ENCODE results near the gene GAP43.

GAP43 gene

GRCh38 chr3:115666081-115666480 lies 42.8 kb downstream of the GAP43 start:
- Histone ChIP-seq H3K79me1 (ENCODE audit: low read length) (no peaks in the 10 kb centered on the region), H3K4me1 (ENCODE audit: control insufficient read depth, low read depth, low read length) (no peaks in the 10 kb centered on the region), H2AK5ac (ENCODE audit: low read length) (no peak overlapping the region), H4K8ac (ENCODE audit: low read depth, low read length) (no peak overlapping the region), H3K56ac (ENCODE audit: low read length) (no peak overlapping the region), H3K9ac (ENCODE audit: low read length) (no peak overlapping the region), H4K5ac (ENCODE audit: low read length) (no peak overlapping the region), H3K4me3 (ENCODE audit: low read length) (no peak overlapping the region), H3K4me2 (ENCODE audit: low read length) (no peak overlapping the region), H2BK120ac (ENCODE audit: low read depth, low read length) (no peak overlapping the region), H3K27me3 (ENCODE audit: insufficient read depth, low read length, poor library complexity) (no peaks in the 10 kb centered on the region), H3K36me3 (ENCODE audit: control insufficient read depth, insufficient read depth, low read length) (no peaks in the 10 kb centered on the region), H3K18ac (ENCODE audit: low read length) (no peak overlapping the region), H2BK5ac (ENCODE audit: low read length) (no peak overlapping the region), H3K23ac (ENCODE audit: low read length) (no peak overlapping the region), H3K79me2 (ENCODE audit: control insufficient read depth, insufficient read depth, low read length) (no peaks in the 10 kb centered on the region), H3K27ac (ENCODE audit: low read depth, low read length) (no peak overlapping the region), H2BK15ac (replicated peaks; ENCODE audit: low read depth) (no peak overlapping the region), H3K4ac (ENCODE audit: low read depth, low read length) (no peak overlapping the region)
- peak; percentile 64 for DNase-seq
- no CpG with 5 or more reads among the region's 2 CpGs for WGBS (ENCODE audit: extremely low coverage, insufficient coverage, low lambda C conversion rate)

- Histone ChIP-seq H3K4me2 (ENCODE audit: low read length) (no peak overlapping the region), H2BK5ac (ENCODE audit: low read length) (no peak overlapping the region), H2BK15ac (replicated peaks; ENCODE audit: low read depth) (no peak overlapping the region), H3K4me3 (ENCODE audit: low read length) (no peak overlapping the region), H3K36me3 (ENCODE audit: control insufficient read depth, insufficient read depth, low read length) (no peaks in the 10 kb centered on the region), H3K18ac (ENCODE audit: low read length) (no peak overlapping the region), H4K5ac (ENCODE audit: low read length) (no peak overlapping the region), H3K79me1 (ENCODE audit: low read length) (no peaks in the 10 kb centered on the region), H3K4me1 (ENCODE audit: control insufficient read depth, low read depth, low read length) (no peaks in the 10 kb centered on the region), H3K23ac (ENCODE audit: low read length) (no peak overlapping the region), H3K27me3 (ENCODE audit: insufficient read depth, low read length, poor library complexity) (no peaks in the 10 kb centered on the region), H3K9ac (ENCODE audit: low read length) (no peak overlapping the region), H3K56ac (ENCODE audit: low read length) (no peak overlapping the region), H4K8ac (ENCODE audit: low read depth, low read length) (no peak overlapping the region), H3K4ac (ENCODE audit: low read depth, low read length) (no peak overlapping the region), H3K27ac (ENCODE audit: low read depth, low read length) (no peak overlapping the region), H2AK5ac (ENCODE audit: low read length) (no peak overlapping the region), H2BK120ac (ENCODE audit: low read depth, low read length) (no peak overlapping the region), H3K79me2 (ENCODE audit: control insufficient read depth, insufficient read depth, low read length) (no peaks in the 10 kb centered on the region)
- no peak for DNase-seq
- no CpG with 5 or more reads among the region's 4 CpGs for WGBS (ENCODE audit: extremely low coverage, insufficient coverage, low lambda C conversion rate)
Measured at GRCh38 chr3:115666920-115667737, 43.8 kb downstream of the GAP43 start.

- no peak overlapping the region for H2BK15ac ChIP-seq (replicated peaks; ENCODE audit: low read depth)
- no peak overlapping the region for H3K23ac ChIP-seq (ENCODE audit: low read length)
Measured at GRCh38 chr3:115667738-115668065, 44.4 kb downstream of the GAP43 start.

GRCh38 chr3:115670911-115671310 lies 47.6 kb downstream of the GAP43 start:
- Histone ChIP-seq H2BK120ac (ENCODE audit: low read depth, low read length) (no peak overlapping the region), H2AK5ac (ENCODE audit: low read length) (no peak overlapping the region), H3K27me3 (ENCODE audit: insufficient read depth, low read length, poor library complexity) (no peaks in the 10 kb centered on the region), H3K4me2 (ENCODE audit: low read length) (no peak overlapping the region), H3K9ac (ENCODE audit: low read length) (no peak overlapping the region), H3K79me2 (ENCODE audit: control insufficient read depth, insufficient read depth, low read length) (no peaks in the 10 kb centered on the region), H2BK15ac (replicated peaks; ENCODE audit: low read depth) (no peak overlapping the region), H3K18ac (ENCODE audit: low read length) (no peak overlapping the region), H2BK5ac (ENCODE audit: low read length) (no peak overlapping the region), H3K27ac (ENCODE audit: low read depth, low read length) (no peak overlapping the region), H3K4me1 (ENCODE audit: control insufficient read depth, low read depth, low read length) (no peaks in the 10 kb centered on the region), H4K8ac (ENCODE audit: low read depth, low read length) (no peak overlapping the region), H3K4ac (ENCODE audit: low read depth, low read length) (no peak overlapping the region), H3K23ac (ENCODE audit: low read length) (no peak overlapping the region), H3K56ac (ENCODE audit: low read length) (no peak overlapping the region), H3K36me3 (ENCODE audit: control insufficient read depth, insufficient read depth, low read length) (no peaks in the 10 kb centered on the region), H3K4me3 (ENCODE audit: low read length) (no peak overlapping the region), H3K79me1 (ENCODE audit: low read length) (no peaks in the 10 kb centered on the region), H4K5ac (ENCODE audit: low read length) (no peak overlapping the region)
- no peak for DNase-seq

More at GRCh38 chr3:115667738-115668065, 44.4 kb downstream of the GAP43 start:
- H2BK5ac ChIP-seq (ENCODE audit: low read length): no peak overlapping the region
- H3K56ac ChIP-seq (ENCODE audit: low read length): no peak overlapping the region
- no peak overlapping the region for H3K27ac ChIP-seq (ENCODE audit: low read depth, low read length)
- no peaks in the 10 kb centered on the region for H3K36me3 ChIP-seq (ENCODE audit: control insufficient read depth, insufficient read depth, low read length)
- DNase-seq: peak; percentile 41
- no peak overlapping the region for H4K8ac ChIP-seq (ENCODE audit: low read depth, low read length)
- H3K4me3 ChIP-seq (ENCODE audit: low read length): no peak overlapping the region
- H3K79me2 ChIP-seq (ENCODE audit: control insufficient read depth, insufficient read depth, low read length): no peaks in the 10 kb centered on the region
- no peak overlapping the region for H3K18ac ChIP-seq (ENCODE audit: low read length)
- H3K4me1 ChIP-seq (ENCODE audit: control insufficient read depth, low read depth, low read length): no peaks in the 10 kb centered on the region
- no peak overlapping the region for H3K4ac ChIP-seq (ENCODE audit: low read depth, low read length)
- no peak overlapping the region for H3K9ac ChIP-seq (ENCODE audit: low read length)
- H3K79me1 ChIP-seq (ENCODE audit: low read length): no peaks in the 10 kb centered on the region
- H4K5ac ChIP-seq (ENCODE audit: low read length): no peak overlapping the region
- H2AK5ac ChIP-seq (ENCODE audit: low read length): no peak overlapping the region
- no peaks in the 10 kb centered on the region for H3K27me3 ChIP-seq (ENCODE audit: insufficient read depth, low read length, poor library complexity)
- H2BK120ac ChIP-seq (ENCODE audit: low read depth, low read length): no peak overlapping the region
- H3K4me2 ChIP-seq (ENCODE audit: low read length): no peak overlapping the region

DNA sequence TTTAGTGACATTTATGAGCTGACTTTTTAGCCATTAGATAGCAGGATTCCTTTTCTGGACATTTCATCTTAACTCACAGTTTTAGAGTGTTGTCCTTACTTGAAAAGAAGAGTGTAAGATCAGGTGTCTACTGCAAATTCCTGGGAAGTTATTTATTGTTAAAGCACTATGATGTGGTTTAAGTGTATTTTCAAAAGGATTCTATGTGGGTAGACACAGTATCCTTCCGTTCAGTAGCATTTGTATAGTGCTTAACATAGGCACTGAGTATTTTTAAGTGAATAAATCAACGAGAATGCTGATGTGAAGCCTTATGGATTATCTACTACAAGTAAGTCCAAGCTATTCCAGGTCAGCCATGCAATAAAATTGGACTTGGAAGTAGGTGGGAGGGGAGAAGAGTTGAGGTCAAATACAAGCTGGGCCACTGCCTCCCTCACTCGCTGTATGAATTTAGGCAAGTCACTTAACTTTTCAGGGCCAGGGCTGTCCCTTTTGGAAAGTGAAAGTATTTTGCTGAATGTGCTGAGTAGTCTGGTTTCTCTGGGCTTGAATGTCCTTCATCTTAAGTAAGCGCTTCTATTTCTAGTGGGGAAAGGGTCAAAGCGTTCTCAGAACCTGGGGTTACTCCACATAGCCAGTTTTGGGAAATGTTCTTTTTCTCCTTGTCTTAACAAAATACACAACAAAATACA lies 48.6 kb downstream of the GAP43 start:
- Histone ChIP-seq H3K4me1 (ENCODE audit: control insufficient read depth, low read depth, low read length) (no peaks in the 10 kb centered on the region), H3K79me1 (ENCODE audit: low read length) (no peaks in the 10 kb centered on the region), H3K79me2 (ENCODE audit: control insufficient read depth, insufficient read depth, low read length) (no peaks in the 10 kb centered on the region), H3K18ac (ENCODE audit: low read length) (no peak overlapping the region), H3K23ac (ENCODE audit: low read length) (no peak overlapping the region), H3K4me3 (ENCODE audit: low read length) (no peak overlapping the region), H2BK15ac (replicated peaks; ENCODE audit: low read depth) (no peak overlapping the region), H2BK120ac (ENCODE audit: low read depth, low read length) (no peak overlapping the region), H3K56ac (ENCODE audit: low read length) (no peak overlapping the region), H4K5ac (ENCODE audit: low read length) (no peak overlapping the region), H2AK5ac (ENCODE audit: low read length) (no peak overlapping the region), H3K27ac (ENCODE audit: low read depth, low read length) (no peak overlapping the region), H3K36me3 (ENCODE audit: control insufficient read depth, insufficient read depth, low read length) (no peaks in the 10 kb centered on the region), H3K9ac (ENCODE audit: low read length) (no peak overlapping the region), H4K8ac (ENCODE audit: low read depth, low read length) (no peak overlapping the region), H3K27me3 (ENCODE audit: insufficient read depth, low read length, poor library complexity) (no peaks in the 10 kb centered on the region), H3K4ac (ENCODE audit: low read depth, low read length) (no peak overlapping the region), H2BK5ac (ENCODE audit: low read length) (no peak overlapping the region), H3K4me2 (ENCODE audit: low read length) (no peak overlapping the region)
- no CpG with 5 or more reads among the region's 5 CpGs for WGBS (ENCODE audit: extremely low coverage, insufficient coverage, low lambda C conversion rate)
- no peak for DNase-seq

DNA sequence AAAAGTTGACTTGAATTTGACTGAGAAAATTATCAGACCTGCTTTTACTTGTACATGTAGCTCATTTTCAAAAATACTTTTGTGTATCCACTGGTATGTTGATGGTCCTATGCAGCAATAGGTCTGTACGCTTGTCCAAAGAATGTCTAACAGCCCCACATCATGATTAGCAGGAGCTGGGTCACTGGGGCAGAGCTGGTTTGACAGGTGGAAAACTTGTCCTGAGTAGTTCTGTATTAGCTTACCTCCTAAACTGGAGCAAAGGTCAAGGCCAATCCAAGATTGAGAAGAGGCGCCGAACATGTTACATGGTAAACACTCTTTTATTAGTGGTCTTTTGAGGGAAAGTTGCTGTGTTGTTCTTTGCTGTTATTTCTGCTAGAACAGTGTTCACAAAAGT lies 50.6 kb downstream of the GAP43 start:
- Histone ChIP-seq H3K56ac (ENCODE audit: low read length) (no peak overlapping the region), H4K5ac (ENCODE audit: low read length) (no peak overlapping the region), H3K18ac (ENCODE audit: low read length) (no peak overlapping the region), H2BK15ac (replicated peaks; ENCODE audit: low read depth) (no peak overlapping the region), H3K79me1 (ENCODE audit: low read length) (no peaks in the 10 kb centered on the region), H3K4ac (ENCODE audit: low read depth, low read length) (no peak overlapping the region), H3K4me3 (ENCODE audit: low read length) (no peak overlapping the region), H3K36me3 (ENCODE audit: control insufficient read depth, insufficient read depth, low read length) (no peaks in the 10 kb centered on the region), H3K27ac (ENCODE audit: low read depth, low read length) (no peak overlapping the region), H2AK5ac (ENCODE audit: low read length) (no peak overlapping the region), H3K9ac (ENCODE audit: low read length) (no peak overlapping the region), H3K23ac (ENCODE audit: low read length) (no peak overlapping the region), H3K27me3 (ENCODE audit: insufficient read depth, low read length, poor library complexity) (no peaks in the 10 kb centered on the region), H2BK120ac (ENCODE audit: low read depth, low read length) (no peak overlapping the region), H3K4me2 (ENCODE audit: low read length) (no peak overlapping the region), H4K8ac (ENCODE audit: low read depth, low read length) (no peak overlapping the region), H2BK5ac (ENCODE audit: low read length) (no peak overlapping the region), H3K79me2 (ENCODE audit: control insufficient read depth, insufficient read depth, low read length) (no peaks in the 10 kb centered on the region), H3K4me1 (ENCODE audit: control insufficient read depth, low read depth, low read length) (no peaks in the 10 kb centered on the region)
- WGBS (ENCODE audit: extremely low coverage, insufficient coverage, low lambda C conversion rate): no CpG with 5 or more reads among the region's 3 CpGs
- DNase-seq: no peak
